ENCODE results near the gene ATG16L2.
"Not testable (repeated sequence)": the region's sequence is repeated elsewhere in the genome, so short reads cannot be mapped to it uniquely, and the experiment has no call there.

ATG16L2 gene

DNA sequence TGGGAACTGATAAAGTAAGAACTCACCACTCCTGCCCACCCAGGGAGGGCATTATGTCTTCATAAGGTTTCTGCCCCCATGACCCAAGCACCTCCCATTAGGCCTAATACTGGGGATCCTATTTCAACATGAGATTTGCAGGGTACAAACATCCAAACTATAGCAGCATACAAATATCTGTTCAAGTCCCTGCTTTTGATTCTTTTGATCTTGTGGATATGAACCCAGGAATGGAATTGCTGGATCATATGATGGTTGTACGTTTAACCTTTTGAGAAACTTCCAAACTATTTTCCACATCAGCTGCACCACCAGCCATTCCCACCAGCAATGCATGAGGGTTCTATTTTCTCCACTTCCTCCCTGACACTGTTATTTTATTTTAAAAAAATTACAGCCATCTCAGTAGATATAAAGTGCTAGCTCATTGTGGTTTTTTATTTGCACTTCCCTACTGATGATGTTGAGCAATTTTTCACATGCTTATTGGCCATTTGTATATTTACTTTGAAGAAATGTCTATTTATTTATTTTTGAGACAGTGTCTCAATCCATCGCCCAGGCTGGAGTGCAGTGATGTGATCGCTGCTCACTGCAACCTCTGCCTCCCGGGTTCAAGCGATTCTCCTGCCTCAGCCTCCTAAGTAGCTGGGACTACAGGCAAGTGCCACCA, 7.1 kb upstream of the ATG16L2 start:
- TF ChIP-seq, protein P1, sequence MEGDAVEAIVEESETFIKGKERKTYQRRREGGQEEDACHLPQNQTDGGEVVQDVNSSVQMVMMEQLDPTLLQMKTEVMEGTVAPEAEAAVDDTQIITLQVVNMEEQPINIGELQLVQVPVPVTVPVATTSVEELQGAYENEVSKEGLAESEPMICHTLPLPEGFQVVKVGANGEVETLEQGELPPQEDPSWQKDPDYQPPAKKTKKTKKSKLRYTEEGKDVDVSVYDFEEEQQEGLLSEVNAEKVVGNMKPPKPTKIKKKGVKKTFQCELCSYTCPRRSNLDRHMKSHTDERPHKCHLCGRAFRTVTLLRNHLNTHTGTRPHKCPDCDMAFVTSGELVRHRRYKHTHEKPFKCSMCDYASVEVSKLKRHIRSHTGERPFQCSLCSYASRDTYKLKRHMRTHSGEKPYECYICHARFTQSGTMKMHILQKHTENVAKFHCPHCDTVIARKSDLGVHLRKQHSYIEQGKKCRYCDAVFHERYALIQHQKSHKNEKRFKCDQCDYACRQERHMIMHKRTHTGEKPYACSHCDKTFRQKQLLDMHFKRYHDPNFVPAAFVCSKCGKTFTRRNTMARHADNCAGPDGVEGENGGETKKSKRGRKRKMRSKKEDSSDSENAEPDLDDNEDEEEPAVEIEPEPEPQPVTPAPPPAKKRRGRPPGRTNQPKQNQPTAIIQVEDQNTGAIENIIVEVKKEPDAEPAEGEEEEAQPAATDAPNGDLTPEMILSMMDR (IDR thresholded peaks at IDR 0.05; ENCODE audit: insufficient read depth, missing control alignments) = no peak
- DNase-seq (ENCODE audit: insufficient read length, low spot score) (no peak), FAIRE-seq (no peak)

GRCh38 chr11:72807792-72808191, 6.4 kb upstream of the ATG16L2 start:
- TF ChIP-seq, protein P1 (IDR thresholded peaks at IDR 0.05; ENCODE audit: insufficient read depth, missing control alignments) = no peak
- FAIRE-seq (no peak), DNase-seq (ENCODE audit: insufficient read length, low spot score) (no peak)

- FAIRE-seq = no peak
- TF ChIP-seq, protein P1 (IDR thresholded peaks at IDR 0.05; ENCODE audit: insufficient read depth, missing control alignments) = no peak
- DNase-seq (ENCODE audit: insufficient read length, low spot score) = no peak
These were observed 5.8 kb upstream of the ATG16L2 start for GRCh38 chr11:72808331-72808798.

DNA sequence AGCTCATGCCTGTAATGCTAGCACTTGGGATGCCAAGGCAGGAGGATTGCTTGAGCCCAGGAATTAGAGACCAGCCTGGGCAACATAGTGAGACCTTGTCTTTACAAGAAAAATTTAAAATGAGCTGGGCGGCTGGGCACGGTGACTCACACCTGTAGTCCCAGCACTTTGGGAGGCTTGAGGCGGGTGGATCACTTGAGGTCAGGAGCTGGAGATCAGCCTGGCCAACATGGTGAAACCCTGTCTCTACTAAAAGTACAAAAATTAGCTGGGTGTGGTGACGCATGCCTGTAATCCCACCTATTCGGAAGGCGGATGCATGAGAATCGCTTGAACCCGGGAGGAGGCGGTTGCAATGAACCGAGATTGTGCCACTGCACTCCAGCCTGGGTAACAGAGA, 2.5 kb upstream of the ATG16L2 start:
- FAIRE-seq; DNase-seq (ENCODE audit: insufficient read length, low spot score): not testable (repeated sequence)

DNA sequence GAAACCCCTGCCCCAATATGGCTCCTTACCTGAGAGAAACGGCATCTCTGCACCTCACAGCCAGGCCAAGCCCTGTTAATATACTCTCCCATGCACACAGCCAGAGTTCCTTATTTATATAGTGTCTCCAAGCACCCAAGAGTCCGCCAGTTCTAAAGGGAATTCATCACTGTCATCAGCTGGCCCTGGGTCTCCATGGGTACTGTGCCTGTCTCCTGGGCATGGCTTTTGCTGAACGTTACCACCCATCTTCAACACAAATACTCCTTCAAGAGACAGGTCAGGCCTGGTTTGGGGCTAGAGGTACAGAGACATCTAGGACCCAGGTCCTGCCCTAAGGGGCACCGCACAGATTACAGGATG, 1.6 kb upstream of the ATG16L2 start:
- TF ChIP-seq, protein P1 (IDR thresholded peaks at IDR 0.05; ENCODE audit: insufficient read depth, missing control alignments) = no peak
- DNase-seq (ENCODE audit: insufficient read length, low spot score) (no peak), FAIRE-seq (no peak)

- FAIRE-seq (no peak), DNase-seq (ENCODE audit: insufficient read length, low spot score) (peak; percentile 30)
- TF ChIP-seq, protein P1 (IDR thresholded peaks at IDR 0.05; ENCODE audit: insufficient read depth, missing control alignments) = peak; percentile 56
These were observed 1.1 kb upstream of the ATG16L2 start for GRCh38 chr11:72812967-72813739.

DNA sequence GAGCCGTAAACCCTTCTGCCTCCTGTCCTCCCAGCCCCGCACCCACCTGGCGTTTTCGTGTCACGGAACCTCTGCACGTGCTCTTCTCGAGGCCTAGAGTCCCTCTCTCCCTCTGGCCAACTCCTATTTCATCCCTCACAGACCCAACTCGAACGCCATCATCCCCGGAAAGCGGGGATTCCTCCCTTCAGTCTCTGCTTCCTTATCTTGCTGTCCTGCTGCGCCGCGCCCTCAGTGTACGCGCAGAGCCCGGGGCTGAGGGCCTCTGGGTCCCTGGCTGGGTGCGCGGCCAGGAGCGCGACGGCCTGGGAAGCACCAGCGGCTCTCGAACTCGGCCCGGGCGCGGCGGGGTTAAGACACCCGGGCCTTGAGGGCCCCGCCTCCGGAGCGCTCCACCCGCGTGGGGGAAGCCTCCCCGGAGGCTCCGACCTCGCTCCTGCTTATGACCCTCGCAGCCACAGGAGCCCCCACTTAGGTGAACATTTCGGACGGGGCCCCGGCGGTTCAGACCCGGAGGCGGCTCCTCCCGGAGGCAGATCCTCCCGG, 398 bp upstream of the ATG16L2 start:
- TF ChIP-seq, protein P1 (IDR thresholded peaks at IDR 0.05; ENCODE audit: insufficient read depth, missing control alignments) = no peak
- DNase-seq (ENCODE audit: insufficient read length, low spot score) (peak; percentile 72), FAIRE-seq (no peak)
